HG02840 (cell line): ENCODE data around the gene SNRNP48.

Experiments used
- ATAC-seq: cut with Tn5 transposase; IDR thresholded peaks from one replicate; pipeline ENCODE4 v1.9.1; 2021; ENCODE audit warnings: mild to moderate bottlenecking, moderate library complexity, moderate number of reproducible peaks; ENCODE audit not compliant: unreplicated experiment, low FRiP score

Gene SNRNP48

DNA sequence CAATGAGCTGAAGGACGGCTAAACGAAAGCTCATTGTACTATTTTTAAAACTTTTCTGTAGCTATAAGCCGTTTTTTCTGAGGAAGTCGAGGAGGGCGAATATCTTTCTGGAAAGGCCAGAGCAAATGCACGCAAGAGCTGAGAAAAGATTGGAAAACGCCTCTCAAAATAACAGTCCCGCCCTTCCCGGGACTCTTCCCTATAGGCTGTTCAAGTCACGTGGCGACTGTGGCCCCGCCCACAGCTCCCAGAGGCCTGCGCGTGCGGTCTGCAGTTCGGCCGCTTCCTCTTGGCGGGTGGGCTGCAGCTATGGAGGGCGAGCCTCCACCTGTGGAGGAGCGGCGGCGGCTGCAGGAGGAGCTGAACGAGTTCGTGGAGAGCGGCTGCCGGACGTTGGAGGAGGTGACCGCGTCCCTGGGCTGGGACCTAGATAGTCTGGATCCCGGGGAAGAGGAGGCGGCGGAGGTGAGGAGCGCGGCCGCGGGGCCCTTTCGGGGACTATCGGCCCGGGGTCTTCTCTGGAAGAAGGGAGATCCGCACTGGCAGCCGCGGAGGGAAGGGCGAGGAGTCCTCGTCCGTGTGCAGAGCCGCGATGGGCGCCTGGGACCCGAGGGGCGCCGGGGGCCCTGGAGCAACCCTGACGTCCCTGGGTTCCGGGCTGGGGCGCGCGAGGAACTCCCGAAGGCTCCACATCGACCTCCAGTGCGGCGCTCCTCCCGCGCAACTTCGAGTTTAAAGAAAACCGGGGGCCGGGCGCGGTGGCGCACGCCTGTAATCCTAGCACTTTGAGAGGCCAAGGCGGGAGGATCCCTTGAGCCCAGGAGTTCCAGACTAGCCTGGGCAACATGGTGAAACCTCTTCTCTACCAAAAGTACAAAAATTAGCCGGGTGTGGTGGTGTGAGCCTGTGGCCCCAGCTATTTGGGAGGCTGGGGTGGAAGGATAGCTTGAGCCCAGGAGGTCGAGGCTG is at the start of gene SNRNP48:
Gene SNRNP48 (plus strand): TSS at position 250 of the 969 bp plus-strand sequence. CDS start 60 bp downstream, at position 310.
- peak; percentile 100 for ATAC-seq

GRCh38 chr6:7540595-7540994 is 49.4 kb upstream of the SNRNP48 start:
- ATAC-seq: no peak

DNA sequence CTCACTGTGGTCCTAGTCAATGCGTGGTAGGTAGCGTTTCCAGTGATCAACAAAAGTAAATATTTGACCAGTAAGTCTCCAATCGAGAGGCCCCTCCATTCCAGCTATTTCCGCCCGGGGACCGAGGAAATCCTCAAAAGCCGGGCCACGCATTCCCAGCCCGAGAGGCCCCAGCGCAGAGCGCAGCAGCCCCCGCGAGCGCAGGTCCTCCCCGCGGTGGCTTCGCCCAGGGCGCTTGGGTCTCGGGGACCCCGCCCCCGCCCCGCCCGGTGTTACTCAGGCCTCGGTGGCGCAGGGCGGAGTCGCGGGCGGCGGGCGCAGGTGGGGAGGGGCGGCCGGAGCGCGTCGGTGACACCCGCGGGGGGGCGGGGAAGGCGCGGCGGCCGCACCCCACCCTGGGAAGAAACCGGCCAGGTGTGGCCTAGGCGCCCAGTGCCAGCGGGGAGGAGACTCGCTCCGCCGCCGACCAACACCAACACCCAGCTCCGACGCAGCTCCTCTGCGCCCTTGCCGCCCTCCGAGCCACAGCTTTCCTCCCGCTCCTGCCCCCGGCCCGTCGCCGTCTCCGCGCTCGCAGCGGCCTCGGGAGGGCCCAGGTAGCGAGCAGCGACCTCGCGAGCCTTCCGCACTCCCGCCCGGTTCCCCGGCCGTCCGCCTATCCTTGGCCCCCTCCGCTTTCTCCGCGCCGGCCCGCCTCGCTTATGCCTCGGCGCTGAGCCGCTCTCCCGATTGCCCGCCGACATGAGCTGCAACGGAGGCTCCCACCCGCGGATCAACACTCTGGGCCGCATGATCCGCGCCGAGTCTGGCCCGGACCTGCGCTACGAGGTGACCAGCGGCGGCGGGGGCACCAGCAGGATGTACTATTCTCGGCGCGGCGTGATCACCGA is 48.6 kb upstream of the SNRNP48 start, which contains the start of gene DSP:
Gene DSP (plus strand): TSS at position 497 of the 890 bp plus-strand sequence. CDS start 245 bp downstream, at position 742.
- ATAC-seq: no peak

DNA sequence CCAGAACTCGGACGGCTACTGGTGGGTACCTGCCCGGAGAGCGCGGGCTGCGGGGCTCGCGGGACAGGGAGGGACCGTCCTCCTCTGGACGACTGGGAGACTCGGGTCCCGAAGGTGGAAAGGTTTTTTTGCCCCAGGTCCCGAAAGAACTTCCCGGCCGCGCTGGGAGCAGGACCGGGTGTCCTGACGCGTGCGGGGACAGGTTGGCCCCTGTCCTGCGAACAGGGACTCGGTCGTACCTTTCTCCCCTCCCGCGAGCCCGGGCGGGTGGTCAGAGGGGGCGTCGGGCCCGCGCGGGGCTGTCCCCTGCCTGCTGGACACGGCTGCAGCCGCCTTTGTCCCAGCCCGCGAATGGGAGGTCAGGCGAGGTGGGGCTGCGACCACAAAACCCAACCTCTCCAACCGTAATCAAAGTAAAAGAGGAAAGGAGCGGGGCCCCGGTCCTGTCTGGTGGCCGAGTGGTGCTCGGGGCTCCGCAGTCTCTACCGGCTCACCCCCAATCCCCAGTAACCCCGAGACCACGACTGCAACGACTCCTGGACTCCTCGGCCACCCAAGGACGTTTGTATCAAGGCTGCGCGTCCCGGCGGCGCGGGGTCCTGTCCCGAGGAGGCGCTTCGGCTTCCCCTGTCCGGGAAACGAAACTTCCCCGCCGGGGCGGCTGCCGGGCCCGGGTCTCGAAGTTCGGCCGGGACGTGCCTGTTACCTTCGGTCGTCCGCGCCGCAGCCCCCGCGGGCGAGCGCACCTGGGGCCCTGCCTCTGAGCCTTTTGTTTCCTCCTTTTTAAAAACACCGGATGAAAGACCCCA is 47.7 kb upstream of the SNRNP48 start:
- no peak for ATAC-seq

DNA sequence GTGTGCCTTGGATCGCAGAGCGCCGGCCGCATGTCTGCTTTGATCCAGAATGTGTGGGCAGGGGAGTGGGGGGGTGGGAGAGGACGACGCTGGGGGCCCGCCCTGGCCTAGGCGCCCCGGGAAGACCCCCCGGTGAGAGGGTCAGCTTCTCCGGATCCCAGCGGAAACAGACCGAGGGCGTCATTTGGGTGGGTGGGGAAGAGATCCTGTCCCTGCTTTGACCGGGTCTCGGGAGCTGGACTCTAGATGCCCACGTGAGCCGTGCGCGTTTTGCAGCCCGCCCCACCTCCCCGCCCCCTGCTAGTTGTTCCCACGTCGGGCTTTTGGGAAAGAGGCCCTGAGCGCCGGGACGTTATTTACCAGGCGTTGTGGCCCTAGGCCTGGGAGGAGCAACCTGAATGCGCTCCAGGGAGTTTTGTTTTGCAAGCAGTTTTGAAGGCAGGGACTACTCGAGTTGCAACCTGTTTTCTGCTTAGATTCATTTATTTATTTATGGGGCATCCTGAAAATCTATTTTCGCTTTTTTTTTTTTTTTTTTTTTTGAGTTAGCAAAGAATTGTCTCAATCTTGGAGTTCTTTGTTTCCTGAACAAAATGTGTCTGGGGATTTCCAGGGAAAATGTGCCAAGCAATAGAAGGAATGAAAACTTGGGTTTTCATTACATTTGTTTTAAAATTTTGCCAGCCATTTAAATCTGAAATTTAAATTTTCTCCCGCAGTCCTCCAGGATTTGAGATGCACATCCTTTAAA is 46.9 kb upstream of the SNRNP48 start:
- ATAC-seq: no peak

DNA sequence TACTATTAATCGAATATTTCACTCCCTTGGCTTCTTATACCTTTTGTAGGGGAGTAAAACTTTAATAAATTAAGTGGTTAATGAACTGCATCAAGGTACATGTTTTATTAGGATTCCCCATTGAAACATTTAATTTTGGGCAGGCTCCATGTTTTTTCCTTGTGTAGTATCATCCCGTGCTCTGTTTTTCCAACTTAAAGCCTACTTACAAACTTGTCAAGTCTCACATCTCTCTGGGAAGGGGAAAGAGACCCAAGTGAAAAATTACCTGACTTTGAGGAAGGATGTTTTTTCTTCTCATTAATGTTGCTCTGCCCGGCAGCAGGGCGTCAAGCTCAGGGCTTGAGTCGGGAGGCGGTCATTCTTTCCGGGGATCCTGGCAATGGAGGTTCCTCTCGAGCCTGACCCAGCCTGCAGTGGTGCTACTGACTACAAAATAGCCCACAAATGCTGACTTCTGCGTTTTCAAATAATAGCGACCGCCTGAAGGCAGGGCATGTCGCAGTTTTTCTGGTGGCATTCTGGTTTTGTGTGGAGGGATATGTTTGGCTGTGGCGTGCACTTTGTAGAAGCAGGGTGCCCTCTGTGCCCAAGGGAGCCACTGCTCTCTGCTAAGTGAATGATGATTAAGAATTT is 46.1 kb upstream of the SNRNP48 start:
- no peak for ATAC-seq

DNA sequence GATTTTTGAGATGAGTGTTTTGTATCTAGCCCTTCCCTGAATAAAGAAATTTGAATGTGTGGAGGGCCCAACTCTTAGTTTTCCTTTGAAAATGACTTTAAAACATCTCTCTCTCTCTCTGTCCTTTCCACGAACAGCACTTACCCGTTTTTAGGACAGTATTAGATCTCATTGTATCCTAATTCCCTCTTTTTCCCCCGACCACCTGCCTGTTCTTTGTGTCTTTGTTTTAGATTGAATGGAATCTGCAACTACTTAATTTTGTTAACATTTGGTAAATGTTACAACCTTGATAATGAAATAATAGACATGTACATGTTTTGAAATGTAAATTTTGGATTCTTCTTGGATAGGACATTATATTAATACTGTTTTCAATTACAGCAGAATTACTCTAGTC is 45.4 kb upstream of the SNRNP48 start:
- ATAC-seq: no peak

DNA sequence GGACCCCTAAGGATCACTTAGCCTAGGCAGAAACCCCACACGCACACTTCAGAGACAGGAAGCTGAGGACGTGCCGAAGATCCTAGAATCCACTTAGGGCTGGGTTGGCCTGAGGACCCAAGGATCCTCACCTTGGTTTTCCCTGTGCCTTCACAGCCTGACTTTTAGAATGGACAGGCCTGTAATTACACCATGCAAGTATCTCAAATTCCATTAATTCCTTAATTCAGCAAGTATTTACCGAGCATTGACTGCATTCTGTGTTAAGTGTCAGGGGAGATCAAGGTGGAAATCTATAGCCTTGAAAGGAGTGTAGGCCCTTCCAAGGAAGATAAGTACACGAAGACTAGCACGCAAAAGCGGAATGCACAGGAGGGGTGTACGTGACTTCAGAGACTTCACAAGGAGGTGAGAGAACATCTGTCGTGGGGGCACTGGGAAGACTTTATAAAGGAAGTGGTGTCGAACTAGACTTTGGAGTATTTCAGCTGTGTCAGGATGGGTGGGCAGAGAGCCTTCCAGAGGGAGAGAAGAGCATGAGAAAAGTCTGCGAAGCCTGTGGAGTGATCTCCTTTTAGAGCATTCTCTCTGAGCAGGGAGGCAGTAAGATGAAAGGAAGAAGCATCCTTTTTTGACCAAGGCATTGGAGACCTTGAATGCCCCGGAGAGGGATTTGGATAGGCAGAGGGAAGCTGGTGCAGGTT is 44.5 kb upstream of the SNRNP48 start:
- no peak for ATAC-seq

GRCh38 chr6:7546020-7546369 is 44.0 kb upstream of the SNRNP48 start:
- no peak for ATAC-seq

DNA sequence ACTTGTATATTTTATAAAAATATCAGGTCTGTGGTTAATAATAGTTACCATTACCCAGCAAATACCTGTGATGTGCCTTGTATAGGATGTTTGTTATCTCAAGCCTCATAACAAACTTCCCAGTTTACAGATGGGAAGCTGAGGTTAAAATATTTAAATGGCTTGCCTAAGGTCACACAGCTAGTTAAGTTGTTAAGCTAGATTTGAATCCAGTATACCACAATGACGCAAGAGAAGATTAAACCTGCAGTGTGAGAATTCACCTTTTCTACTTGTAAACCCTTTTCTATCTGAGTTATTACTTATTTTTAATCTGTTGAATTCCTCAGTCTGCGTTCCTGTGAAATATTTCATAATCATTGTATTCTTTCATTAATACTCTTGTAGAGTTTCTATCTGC is 43.6 kb upstream of the SNRNP48 start:
- no peak for ATAC-seq

GRCh38 chr6:7546896-7547295 is 43.1 kb upstream of the SNRNP48 start:
- no peak for ATAC-seq

DNA sequence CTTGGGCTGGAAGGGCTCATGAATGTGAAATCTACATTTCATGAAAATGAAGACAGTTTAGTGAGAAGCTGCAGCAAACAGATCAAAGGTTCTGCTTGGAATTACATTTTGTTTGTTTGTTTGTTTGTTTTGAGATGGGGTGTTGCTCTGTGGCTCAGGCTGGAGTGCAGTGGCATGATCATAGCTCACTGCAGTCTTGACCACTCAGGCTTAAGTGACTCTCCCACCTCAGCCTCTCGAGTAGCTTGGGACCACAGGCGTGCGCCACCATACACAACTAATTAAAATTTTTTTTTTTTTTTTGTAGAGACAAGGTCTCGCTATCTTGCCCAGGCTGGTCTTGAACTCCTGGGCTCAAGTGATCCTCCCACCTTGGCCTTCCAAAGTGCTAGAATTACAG is 42.7 kb upstream of the SNRNP48 start:
- ATAC-seq: no peak

DNA sequence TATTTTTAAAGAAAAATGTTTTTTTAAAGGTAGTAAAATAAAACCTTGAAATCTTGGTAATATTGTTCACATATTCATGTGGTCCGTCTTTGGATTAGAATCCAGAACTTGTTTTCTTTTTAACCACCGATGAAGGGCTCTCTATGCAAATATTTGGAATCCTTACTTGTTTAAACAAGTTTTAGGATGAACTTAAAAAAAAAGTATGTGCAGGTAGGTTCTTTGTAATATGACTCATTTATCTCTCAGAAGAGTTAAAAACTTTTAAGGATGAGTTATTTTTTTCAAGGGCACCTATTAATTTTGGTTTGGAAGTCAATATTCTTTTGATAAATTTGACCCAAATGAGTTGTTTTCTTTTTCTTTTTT is 39.6 kb upstream of the SNRNP48 start:
- no peak for ATAC-seq

DNA sequence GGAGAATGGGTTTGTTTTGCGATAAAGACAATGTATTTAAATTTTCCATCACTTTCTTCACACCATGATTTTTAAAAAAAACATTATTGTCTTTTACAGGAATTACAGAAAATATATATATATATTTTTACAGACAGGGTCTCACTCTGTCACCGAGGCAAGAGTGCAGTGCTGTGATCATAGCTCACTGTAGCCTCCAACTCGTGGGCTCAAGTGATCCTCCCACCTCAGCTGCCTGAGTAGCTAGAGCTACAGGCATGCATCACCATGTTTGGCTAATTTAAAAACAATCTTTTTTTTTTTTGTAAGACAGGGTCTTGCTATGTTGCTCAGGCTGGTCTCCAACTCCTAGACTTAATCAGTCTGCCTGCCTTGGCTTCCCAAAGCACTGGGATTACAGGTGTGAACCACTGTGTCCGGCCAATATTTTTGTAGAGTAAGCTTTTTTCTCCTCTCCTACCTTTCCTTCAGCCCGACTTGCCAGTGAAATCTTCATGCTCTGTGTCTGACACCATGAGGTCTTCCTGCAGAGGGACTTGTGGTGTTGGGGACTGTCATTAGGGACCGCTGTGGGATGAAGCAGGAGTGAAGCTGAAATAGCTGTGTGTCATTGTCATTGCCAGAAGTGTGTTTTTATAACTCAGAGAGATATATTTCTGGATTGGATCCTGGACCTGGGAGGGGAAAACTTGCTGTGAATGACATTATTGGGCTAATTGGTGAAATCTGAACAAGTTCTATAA is 35.3 kb upstream of the SNRNP48 start:
- no peak for ATAC-seq

GRCh38 chr6:7555671-7556070 is 34.3 kb upstream of the SNRNP48 start:
- ATAC-seq: no peak

GRCh38 chr6:7556394-7557106 is 33.4 kb upstream of the SNRNP48 start:
- ATAC-seq: no peak

- ATAC-seq: no peak
Observed at GRCh38 chr6:7557652-7558051, 32.3 kb upstream of the SNRNP48 start.
